ENCODE data around the gene TMEM126A. TPM values are rescaled to one million over a fixed set of nuclear protein-coding genes. Genes with fewer than 3 reads are reported as not detected.
"Not testable (repeated sequence)": the region's sequence is repeated elsewhere in the genome, so short reads cannot be mapped to it uniquely, and the experiment has no call there.

Gene TMEM126A
- total RNA-seq, 1 donor from 2014 or later: 22.6 TPM

DNA sequence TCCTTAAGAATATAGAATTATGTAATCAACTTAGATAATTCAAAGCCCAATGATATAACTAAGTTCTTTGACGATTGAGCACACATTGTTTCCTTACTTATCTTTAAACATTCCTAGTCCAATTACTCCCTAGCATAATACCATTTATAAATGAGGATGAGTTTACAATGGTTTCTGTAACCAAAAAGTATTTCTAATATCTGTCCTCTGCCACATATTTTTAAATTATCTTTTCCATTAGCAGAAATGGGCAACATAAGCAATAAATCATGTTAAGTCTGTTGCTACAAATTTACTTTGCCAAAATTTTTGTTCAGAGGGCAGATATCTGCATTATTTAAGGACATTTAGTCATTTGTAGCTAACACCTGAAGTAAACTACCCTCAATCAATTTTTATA is 10.4 kb downstream of the TMEM126A start:
- DNase-seq: no peak

GRCh38 chr11:85661972-85662664 is 14.4 kb downstream of the TMEM126A start:
- DNase-seq: no peak

GRCh38 chr11:85663080-85663752 is 15.4 kb downstream of the TMEM126A start:
- DNase-seq: no peak

DNA sequence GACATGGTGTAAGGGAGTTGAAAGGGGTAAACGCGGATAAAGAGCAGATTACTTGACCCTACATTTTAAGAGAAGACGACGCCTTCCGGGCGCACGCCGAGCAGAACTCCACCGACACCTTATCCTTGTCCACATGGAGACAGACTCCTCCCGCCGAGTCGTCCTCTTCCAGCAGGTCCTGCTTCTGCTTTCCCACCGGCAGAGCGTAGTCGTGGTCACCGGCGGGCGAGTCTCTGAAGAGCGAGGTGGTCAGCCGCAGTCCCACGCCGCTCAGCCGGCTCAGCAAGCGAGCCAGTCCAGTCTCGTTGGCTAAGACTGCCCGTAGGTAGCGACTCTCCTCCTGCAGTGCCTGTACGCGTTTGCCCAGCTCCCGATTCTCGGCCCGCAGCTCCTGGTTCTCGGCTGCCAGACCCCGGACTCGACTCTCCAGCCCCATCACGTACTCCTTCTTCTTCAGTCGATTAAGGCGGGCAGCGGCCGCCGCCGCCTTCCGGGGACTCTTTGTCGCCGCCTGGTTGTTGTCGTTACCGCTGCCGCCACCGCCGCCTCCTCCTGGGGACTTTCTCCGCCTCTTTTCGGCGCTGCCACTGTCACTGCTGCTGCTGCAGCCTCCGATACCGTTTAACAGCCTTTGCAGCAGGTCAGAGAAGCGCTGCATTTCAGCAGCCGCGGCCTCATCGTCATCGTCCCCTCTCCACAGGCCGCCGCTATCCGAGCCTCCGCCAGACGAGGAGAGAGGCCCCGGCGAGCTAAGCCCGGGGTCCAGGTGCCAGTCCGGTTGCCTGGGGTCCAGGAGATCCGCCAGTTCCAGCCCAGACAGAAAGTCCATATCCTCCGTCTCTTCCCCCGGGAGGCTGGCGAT is 16.2 kb downstream of the TMEM126A start:
- peak; percentile 78 for DNase-seq

GRCh38 chr11:85664615-85665481 is 17.1 kb downstream of the TMEM126A start, which contains the start of gene CREBZF:
CREBZF (minus strand) TSS chr11:85665129; CDS start chr11:85664875, 254 bp downstream.
- DNase-seq: peak; percentile 91

DNA sequence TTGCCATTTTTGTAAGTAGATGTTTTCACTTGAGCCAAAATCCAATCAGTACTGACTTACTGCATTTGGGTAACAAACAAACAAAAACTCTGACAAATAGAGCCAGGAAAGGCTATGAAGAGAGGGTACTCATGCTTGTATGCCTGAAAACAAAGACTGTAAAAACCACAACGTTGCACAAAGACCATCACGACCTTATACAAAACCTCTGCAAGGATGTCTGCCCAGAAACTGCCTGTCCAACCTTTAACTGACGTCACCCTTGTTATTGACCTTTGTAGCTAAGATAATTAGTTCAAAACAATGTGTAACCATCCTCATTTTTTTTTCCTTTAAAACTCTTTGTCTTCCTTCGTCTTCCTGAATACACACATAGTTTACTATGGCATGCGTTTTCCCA is 18.0 kb downstream of the TMEM126A start:
- DNase-seq: no peak

DNA sequence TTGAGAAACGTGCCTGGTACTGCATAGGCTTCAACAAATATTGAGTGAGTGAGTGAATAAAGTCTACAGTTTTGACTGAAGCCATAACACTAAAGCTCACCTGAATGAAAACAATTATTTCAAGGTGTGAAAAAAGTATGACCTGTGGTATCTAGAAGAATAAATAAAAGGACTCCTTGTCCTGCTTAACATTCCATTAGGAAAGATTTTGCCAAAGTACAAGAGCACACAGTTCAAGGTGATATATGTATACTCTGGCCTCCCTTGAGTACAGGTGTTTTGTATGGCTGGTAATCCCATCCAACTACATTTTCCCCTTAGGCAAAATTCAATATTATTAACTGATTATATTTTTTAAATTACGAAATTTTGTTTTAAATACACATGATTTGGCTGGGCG is 18.9 kb downstream of the TMEM126A start:
- no peak for DNase-seq

GRCh38 chr11:85668157-85668556 is 20.4 kb downstream of the TMEM126A start:
- DNase-seq: no peak

DNA sequence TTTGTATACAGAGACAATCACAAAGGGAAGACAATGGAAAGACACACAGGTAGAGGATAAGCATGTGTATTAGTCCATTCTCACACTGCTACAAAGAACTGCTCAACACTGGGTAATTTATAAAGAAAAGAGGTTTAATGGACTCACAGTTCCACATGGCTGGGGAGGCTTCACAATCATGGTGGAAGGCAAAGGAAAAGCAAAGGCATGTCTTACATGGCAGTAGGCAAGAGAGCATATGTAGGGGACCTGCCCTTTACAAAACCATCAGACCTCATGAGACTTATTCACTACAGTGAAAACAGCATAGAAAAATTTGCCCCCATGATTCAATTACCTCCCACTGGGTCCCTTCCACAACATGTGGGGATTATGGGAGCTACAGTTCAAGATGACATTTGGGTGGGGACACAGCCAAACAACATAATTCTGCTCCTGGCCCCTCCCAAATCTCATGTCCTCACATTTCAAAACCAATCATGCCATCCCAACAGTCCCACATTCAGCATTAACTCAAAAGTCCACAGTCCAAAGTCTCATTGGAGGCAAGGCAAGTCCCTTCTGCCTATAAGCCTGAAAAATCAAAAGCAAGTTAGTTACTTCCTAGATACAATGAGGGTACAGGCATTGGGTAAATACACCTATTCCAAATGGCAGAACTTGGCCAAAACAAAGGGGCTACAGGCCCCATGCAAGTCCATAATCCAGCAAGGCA is 23.3 kb downstream of the TMEM126A start:
- DNase-seq: not testable (repeated sequence)

DNA sequence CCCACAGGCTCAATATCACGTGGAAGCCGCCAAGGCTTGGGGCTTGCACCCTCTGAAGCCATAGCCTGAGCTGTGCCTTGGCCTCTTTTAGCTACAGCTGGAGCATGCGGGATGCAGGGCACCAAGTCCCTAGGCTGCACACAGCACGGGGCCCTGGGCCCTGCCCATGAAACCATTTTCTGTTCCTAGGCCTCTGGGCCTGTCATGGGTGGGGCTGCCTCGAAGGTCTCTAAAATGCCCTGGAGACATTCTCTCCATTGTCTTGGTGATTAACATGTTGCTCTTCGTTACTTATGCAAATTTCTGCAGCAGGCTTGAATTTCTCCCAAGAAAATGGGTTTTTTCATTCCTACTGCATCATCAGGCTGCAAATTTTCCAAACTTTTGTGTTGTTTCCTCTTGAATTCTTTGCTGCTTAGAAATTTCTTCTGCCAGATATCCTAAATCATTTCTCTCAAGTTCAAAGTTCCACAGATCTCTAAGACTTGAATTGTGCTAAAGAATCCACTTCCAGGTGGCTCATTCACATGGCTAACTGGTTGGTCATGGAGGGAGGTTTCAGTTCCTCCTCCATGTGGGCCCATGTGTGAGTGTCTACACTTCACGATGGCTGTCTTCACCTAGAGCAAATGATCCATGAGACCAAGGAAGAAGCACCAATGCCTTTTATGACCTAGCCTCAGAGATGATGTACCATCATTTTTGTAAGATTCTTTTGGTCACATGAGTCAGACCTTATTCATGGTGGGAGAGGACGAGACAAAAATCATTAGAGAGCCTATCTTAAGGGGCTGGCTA is 24.5 kb downstream of the TMEM126A start:
- no peak for DNase-seq

- DNase-seq: no peak
These were observed 25.6 kb downstream of the TMEM126A start for GRCh38 chr11:85673393-85673792.

- no peak for DNase-seq
These were observed 31.8 kb downstream of the TMEM126A start for GRCh38 chr11:85679576-85679975.

DNA sequence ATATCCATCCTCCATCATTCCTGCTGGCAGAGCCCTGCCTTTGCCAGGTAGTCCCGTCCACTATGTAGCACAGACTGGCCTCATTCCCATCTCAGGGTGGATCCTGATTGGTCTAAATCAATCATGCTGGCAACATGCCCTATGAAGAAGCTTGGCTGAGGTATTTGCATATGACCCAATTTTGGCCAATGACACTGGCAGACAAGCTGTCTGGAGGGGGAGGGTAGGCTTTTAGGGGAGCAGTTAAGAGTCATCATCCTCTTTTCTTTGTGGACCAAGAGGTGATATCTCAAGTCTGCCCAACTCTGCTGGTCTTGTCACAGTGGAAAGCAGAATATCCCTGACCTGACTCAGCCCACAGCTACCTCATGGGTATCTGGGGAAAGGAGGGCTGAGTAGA is 33.1 kb downstream of the TMEM126A start:
- no peak for DNase-seq

GRCh38 chr11:85682330-85683305 is 34.9 kb downstream of the TMEM126A start:
- DNase-seq: peak; percentile 32

- peak; percentile 15 for DNase-seq
These were observed 37.5 kb downstream of the TMEM126A start for GRCh38 chr11:85685125-85685819.

DNA sequence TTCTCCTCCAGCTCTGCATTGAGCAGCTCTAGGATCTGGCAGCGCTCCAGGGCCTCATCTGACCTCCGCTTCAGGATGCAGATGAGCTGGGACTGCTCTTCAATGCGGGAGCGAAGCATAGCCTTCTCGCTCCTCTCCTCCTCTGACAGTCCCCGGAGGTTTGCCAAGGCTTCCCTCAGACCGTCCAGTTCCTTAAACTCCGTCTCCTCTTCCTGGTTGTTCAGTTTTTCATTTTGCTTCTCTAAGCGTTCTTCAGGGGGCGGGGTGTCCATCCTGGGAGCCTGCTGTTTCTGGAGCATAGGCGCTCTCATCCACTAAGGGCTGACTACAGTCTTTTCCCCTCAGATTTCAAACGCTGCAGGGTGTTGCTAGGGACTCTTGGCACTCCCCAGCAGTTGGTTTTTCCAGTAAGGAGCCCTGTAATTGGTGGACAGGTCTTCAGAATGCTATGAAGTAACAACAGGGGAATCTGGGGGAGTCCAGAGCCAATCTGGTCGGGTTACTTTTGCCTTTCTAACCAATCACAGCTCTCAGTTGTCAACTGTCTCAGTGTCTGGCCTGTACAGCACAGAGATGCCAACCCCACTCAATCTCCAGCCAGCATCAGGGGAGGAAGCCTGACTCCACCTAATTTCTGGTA is 38.2 kb downstream of the TMEM126A start, which contains the start of gene CCDC89:
Gene CCDC89 (minus strand): TSS at position 376 of the 640 bp plus-strand sequence. CDS start 65 bp downstream, at position 311.
- DNase-seq: peak; percentile 71

DNA sequence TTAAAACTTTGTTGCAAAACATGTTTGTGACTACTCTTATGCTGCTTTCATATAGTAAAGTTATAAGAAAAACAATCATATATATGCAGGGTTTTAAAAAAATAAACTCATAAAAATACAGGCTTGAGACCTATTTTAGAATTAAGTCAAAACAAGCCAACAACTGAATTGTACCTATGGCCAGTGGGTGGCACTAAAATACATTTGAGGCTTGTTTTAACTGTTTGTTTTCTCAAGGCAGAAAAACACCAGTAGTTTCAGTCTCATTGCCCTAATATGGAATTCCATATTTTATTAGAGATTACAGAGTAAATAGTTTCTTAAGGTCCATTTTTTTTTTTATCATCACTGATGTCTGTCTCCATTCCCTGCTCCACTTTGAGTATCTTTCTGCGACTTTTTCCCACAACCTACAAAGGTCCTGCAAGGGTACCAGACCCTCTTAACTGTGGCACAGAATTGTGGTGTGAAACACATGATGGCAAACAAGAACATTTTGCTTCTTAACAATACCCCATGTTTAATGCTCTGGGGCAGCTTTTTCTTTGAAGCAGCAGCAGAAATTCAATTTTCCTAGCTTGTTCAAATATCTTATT is 46.7 kb downstream of the TMEM126A start:
- DNase-seq: no peak

All from occipital lobe (tissue), 2 donors.